ENCODE results near the gene GYPB.
"Not testable (repeated sequence)": the region's sequence is repeated elsewhere in the genome, so short reads cannot be mapped to it uniquely, and the experiment has no call there.

Gene GYPB

DNA sequence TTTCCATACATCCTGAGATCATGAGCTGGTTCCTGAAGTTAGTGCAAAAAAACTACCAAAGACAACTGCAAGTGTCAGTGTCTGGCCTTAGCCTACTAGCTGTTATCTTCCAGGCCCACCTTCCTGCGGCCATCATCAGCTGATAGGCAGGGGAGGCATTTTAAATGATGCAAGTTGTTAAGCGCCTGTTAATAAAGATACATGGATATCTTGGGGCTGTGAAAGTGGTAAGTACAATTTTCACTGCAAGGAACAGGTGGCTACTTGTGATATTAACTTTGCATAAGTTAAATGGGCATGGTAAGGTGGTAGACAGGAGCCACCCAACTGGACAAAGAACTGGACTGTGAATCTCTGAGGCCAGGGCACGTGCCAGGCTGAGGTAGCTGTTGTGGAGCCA, at the start of gene GYPB:
Gene GYPB, minus strand, starts transcription at position 104 of the 400 bp plus-strand sequence. Its CDS starts 93 bp downstream, at position 11.
- not testable (repeated sequence) for TF ChIP-seq ZBTB7A (IDR thresholded peaks at IDR 0.05; ENCODE audit: low read depth); FOXM1 (IDR thresholded peaks at IDR 0.05; ENCODE audit: borderline replicate concordance, low read depth); YY1 (IDR thresholded peaks at IDR 0.05; ENCODE audit: low read depth)

DNA sequence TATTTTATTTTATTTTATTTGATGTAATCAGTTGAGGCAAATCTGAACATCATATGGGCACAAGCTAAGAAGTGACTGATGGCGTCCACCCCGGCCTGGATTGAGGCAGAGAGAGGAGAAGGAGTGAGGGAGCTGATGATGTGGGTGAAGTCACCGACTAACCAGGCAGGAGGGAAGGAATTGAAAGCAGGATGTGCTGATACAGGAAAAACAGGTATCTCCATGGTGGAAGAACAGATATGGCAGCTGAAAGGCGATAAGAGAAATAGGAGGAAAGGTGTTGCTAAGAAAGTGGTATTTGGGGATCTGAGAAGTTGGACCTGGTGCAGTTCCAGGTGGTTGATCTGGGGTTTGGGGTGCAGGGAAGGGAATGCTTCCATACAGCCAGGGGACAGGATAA, 37.6 kb upstream of the GYPB start:
- TF ChIP-seq YY1 (IDR thresholded peaks at IDR 0.05; ENCODE audit: low read depth) (no peak), CREB1 (IDR thresholded peaks at IDR 0.05; ENCODE audit: low read depth) (no peak), TCF12 (IDR thresholded peaks at IDR 0.05; ENCODE audit: low read depth) (no peak), NFIC (IDR thresholded peaks at IDR 0.05) (no peak), FOXM1 (IDR thresholded peaks at IDR 0.05; ENCODE audit: borderline replicate concordance, low read depth) (no peak)
- TF ChIP-seq, protein P1, sequence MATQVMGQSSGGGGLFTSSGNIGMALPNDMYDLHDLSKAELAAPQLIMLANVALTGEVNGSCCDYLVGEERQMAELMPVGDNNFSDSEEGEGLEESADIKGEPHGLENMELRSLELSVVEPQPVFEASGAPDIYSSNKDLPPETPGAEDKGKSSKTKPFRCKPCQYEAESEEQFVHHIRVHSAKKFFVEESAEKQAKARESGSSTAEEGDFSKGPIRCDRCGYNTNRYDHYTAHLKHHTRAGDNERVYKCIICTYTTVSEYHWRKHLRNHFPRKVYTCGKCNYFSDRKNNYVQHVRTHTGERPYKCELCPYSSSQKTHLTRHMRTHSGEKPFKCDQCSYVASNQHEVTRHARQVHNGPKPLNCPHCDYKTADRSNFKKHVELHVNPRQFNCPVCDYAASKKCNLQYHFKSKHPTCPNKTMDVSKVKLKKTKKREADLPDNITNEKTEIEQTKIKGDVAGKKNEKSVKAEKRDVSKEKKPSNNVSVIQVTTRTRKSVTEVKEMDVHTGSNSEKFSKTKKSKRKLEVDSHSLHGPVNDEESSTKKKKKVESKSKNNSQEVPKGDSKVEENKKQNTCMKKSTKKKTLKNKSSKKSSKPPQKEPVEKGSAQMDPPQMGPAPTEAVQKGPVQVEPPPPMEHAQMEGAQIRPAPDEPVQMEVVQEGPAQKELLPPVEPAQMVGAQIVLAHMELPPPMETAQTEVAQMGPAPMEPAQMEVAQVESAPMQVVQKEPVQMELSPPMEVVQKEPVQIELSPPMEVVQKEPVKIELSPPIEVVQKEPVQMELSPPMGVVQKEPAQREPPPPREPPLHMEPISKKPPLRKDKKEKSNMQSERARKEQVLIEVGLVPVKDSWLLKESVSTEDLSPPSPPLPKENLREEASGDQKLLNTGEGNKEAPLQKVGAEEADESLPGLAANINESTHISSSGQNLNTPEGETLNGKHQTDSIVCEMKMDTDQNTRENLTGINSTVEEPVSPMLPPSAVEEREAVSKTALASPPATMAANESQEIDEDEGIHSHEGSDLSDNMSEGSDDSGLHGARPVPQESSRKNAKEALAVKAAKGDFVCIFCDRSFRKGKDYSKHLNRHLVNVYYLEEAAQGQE (IDR thresholded peaks at IDR 0.05; ENCODE audit: low read depth), result no peak

DNA sequence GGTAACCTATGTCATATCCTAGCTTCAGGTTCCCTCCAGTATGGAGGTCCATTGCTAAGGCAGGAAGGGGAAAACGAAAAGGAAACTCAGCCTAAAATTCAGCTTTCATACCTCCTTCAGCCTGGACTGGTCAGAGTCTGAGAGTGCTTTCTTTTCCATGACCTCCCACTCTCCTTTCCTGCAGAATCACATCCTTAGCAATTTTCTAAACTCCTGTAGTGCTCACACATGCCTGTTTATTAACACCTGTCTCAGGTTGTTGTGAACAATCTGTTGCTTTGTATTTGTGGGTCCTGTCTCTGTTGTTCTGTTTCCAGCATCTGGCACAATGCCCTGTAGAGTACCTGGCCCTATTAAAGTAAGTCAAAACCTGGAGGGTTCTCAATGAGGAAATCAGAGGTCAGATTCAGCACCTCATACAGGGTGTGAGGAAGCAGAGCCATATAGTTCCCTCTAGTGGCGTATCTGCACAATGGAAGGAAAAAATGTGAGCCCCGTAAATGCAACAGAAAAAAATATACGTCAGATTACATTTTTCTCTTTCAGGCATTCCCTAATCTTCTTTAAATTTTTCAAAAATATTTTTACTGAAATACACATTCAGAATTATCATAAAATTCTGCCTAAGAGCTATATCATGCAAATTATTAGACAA, 2.3 kb upstream of the GYPB start:
- TF ChIP-seq RAD21 (IDR thresholded peaks at IDR 0.05; ENCODE audit: low read depth), result peak; percentile 58

DNA sequence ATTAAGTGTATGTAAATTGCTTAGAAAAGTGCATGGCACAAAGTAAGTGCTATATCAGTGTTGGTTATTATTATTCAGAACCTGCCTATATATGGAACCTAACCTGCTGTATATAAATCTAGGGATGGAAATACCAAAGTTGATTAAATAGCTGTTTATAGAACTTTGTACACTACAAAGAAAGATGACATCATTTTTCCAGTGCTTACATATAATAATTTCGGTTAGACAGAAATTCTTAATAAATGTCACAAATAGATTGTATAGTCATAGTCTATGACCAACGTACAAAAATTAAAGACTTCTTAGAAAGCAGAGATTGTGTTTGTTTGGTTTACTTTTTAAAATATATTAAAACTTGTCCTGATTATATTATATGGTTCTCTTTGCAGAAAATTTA, 4.4 kb downstream of the GYPB start:
- TF ChIP-seq NFIC (IDR thresholded peaks at IDR 0.05), result no peak
- TF ChIP-seq, protein P2, sequence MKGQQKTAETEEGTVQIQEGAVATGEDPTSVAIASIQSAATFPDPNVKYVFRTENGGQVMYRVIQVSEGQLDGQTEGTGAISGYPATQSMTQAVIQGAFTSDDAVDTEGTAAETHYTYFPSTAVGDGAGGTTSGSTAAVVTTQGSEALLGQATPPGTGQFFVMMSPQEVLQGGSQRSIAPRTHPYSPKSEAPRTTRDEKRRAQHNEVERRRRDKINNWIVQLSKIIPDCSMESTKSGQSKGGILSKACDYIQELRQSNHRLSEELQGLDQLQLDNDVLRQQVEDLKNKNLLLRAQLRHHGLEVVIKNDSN (IDR thresholded peaks at IDR 0.05), result no peak
- no peak for TF ChIP-seq TAF1 (IDR thresholded peaks at IDR 0.05; ENCODE audit: low read depth)
- TF ChIP-seq, protein P1 (IDR thresholded peaks at IDR 0.05; ENCODE audit: low read depth), result no peak
- TF ChIP-seq EP300 (IDR thresholded peaks at IDR 0.05; ENCODE audit: borderline replicate concordance), result no peak
- no peak for TF ChIP-seq ZBTB7A (IDR thresholded peaks at IDR 0.05; ENCODE audit: low read depth)
- no peak for TF ChIP-seq TEAD4 (IDR thresholded peaks at IDR 0.05)
- TF ChIP-seq FOXM1 (IDR thresholded peaks at IDR 0.05; ENCODE audit: borderline replicate concordance, low read depth), result no peak
- no peak for TF ChIP-seq RAD21 (IDR thresholded peaks at IDR 0.05; ENCODE audit: low read depth)
- TF ChIP-seq, protein P3, sequence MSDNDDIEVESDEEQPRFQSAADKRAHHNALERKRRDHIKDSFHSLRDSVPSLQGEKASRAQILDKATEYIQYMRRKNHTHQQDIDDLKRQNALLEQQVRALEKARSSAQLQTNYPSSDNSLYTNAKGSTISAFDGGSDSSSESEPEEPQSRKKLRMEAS (IDR thresholded peaks at IDR 0.05), result no peak
- no peak for TF ChIP-seq YY1 (IDR thresholded peaks at IDR 0.05; ENCODE audit: low read depth)
- no peak for TF ChIP-seq CREB1 (IDR thresholded peaks at IDR 0.05; ENCODE audit: low read depth)
- TF ChIP-seq TCF12 (IDR thresholded peaks at IDR 0.05; ENCODE audit: low read depth), result no peak
- TF ChIP-seq CEBPB (IDR thresholded peaks at IDR 0.05), result no peak
- no peak for TF ChIP-seq EGR1 (IDR thresholded peaks at IDR 0.05)

DNA sequence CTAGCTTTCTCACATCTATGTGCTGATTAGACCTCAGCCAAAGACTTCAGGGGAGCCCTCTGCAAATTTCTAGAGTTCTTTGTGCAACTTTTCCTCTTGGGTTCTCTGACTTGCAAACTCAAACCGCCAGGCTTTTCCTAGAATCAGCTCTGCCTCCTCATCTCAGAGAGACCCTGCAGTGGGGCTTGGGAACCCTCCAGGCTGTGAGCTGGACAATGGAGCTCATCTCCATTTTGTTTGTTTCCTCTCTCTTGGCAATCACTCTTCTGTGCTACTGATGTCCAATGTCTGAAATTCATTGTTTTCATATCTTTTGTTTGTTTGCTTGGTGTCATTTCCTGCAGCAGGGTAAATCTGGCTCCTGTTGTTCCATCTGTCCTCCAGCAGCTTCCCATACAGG, 33.0 kb downstream of the GYPB start:
- TF ChIP-seq RAD21 (IDR thresholded peaks at IDR 0.05; ENCODE audit: low read depth) (no peak), CEBPB (IDR thresholded peaks at IDR 0.05) (no peak), TCF12 (IDR thresholded peaks at IDR 0.05; ENCODE audit: low read depth) (no peak), TAF1 (IDR thresholded peaks at IDR 0.05; ENCODE audit: low read depth) (no peak), FOXM1 (IDR thresholded peaks at IDR 0.05; ENCODE audit: borderline replicate concordance, low read depth) (no peak), NFIC (IDR thresholded peaks at IDR 0.05) (no peak), EGR1 (IDR thresholded peaks at IDR 0.05) (no peak)
- TF ChIP-seq, protein P2 (IDR thresholded peaks at IDR 0.05), result no peak

DNA sequence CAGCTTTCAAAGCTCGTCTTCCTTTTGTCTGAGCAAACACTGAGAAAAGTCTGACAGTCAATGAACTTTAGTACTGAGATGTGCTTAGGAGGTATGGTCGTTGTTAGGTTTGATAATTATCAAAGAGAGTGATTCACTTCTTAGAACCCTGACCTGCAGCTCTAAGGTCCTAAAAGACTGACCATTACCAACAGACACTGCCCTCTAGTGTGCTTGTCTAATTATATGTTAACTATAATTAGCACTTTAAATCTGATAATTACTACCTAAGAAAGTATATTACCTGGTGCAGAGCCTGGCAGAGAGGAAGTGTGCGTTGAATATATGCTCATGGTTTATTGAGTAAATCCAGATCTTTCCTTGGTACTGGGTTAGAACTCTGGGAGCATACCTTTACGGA, 38.4 kb downstream of the GYPB start:
- 0 out of 2 replicates have a peak, but pooled peaks have one; percentile 8 for TF ChIP-seq RAD21 (IDR thresholded peaks at IDR 0.05; ENCODE audit: low read depth)

DNA sequence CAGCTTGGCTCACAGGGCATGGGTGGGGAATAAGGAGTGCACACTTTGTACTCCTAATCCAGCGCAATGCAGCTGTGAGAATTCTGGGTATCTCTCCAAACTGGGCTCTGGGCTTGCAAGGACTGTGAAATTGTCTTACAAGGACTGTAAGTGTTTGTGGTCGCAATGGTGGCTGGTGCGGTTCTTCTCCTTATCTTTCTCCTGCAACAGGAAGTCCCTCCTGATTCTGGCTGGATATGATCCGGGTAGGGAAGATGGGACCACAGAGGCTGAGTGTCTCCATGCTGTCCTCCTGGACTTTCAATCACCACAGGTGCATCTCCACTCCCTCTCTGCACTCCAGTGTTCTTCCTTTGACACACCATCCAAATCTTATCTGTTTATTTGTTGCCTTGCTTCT, 58.1 kb downstream of the GYPB start:
- TF ChIP-seq TAF1 (IDR thresholded peaks at IDR 0.05; ENCODE audit: low read depth) (no peak), EGR1 (IDR thresholded peaks at IDR 0.05) (no peak), NFIC (IDR thresholded peaks at IDR 0.05) (no peak), CEBPB (IDR thresholded peaks at IDR 0.05) (no peak), CREB1 (IDR thresholded peaks at IDR 0.05; ENCODE audit: low read depth) (no peak), FOXM1 (IDR thresholded peaks at IDR 0.05; ENCODE audit: borderline replicate concordance, low read depth) (no peak), EP300 (IDR thresholded peaks at IDR 0.05; ENCODE audit: borderline replicate concordance) (no peak), RAD21 (IDR thresholded peaks at IDR 0.05; ENCODE audit: low read depth) (no peak), YY1 (IDR thresholded peaks at IDR 0.05; ENCODE audit: low read depth) (no peak), ZBTB7A (IDR thresholded peaks at IDR 0.05; ENCODE audit: low read depth) (no peak), TEAD4 (IDR thresholded peaks at IDR 0.05) (no peak), TCF12 (IDR thresholded peaks at IDR 0.05; ENCODE audit: low read depth) (no peak)
- TF ChIP-seq, protein P1 (IDR thresholded peaks at IDR 0.05; ENCODE audit: low read depth), result no peak
- TF ChIP-seq, protein P3 (IDR thresholded peaks at IDR 0.05), result no peak
- TF ChIP-seq, protein P2 (IDR thresholded peaks at IDR 0.05), result no peak
